Putamen (tissue), 1 donor: ENCODE measurements around the gene RPUSD4.

Experiments
- DNase-seq: peaks from one replicate; pipeline ENCODE4 v3.0.0-alpha.2; 2016; ENCODE audit warnings: low spot score

RPUSD4 gene

DNA sequence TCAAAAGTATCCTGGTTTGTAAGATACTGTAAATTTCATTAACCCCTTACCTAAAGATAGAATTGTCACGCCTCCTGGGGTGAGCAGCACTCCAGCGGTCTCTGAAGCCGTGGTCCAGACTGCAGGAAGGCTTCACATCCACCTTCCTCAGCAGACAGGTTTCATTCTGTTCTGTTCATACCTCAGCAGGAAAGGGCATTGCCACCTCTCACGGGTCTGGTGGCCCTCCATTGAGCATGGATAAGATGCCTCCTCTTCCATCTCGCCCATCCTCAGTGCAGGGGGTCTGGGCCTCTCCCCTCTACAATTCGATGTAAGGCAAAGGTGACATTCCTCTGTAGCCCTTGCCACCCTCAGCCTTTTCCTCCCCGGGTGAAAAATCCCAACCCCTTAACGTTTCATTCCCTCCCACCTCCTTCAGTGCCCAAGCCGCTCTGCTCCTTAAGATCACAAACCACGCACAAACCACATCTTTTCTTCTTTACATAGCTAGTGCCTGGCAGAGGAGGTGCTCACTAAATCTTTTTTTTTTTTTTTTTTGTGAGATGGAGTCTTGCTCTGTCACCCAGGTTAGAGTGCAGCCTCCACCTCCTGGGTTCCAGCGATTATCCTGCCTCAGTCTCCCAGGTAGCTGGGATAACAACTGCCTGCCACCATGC is 28.5 kb downstream of the RPUSD4 start:
- no peak for DNase-seq

- no peak for DNase-seq
Measured at GRCh38 chr11:126181939-126182730, 29.3 kb downstream of the RPUSD4 start.

DNA sequence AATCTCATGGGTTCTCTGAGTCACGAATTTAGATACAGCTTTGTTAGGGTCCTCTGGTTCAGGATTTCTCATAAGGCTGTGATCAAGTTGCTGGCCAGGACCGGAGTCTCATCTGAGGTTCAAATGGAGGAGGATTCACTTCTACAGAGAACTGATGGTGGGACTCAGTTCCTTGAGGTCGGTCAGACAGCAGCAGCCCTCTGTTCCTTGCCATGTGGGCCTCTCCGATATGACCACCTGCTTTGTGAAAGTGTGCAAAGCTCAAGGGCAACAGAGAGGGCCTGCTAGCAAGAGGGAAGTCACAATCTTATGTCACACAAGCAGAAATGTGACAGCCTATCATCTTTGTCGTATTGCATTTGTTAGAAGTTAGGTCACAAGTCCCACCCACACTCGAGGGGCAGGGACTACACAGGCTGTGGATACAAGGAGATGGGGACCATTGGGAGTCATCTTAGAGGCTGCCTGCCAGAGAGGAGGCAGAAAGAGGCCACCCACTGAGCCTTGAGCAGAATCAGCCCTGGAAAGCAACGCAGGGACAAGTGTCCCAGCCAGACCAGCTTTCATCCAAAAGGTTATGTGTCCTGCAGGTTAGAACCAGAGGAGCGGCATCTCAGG is 34.5 kb downstream of the RPUSD4 start:
- DNase-seq, result no peak

DNA sequence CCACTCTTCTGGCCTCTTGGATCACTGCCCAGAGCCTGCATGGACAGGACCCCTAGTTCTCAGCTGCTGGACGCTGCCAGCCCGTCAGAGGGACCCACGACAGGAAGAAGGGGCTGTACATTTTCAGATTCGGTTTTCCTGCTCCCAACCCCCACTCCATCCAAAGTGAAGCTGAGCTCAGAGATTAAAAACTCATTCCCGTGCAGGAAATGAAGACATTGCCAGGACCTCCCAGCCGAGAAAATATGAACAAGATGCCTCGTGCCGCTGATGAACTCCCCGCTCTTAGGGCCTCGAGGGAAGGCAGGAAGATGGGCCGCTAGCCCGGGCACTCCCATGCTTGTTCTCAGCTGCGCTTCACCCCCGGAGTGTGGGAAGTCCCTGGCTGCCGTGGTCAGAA is 36.1 kb downstream of the RPUSD4 start:
- DNase-seq, result no peak

DNA sequence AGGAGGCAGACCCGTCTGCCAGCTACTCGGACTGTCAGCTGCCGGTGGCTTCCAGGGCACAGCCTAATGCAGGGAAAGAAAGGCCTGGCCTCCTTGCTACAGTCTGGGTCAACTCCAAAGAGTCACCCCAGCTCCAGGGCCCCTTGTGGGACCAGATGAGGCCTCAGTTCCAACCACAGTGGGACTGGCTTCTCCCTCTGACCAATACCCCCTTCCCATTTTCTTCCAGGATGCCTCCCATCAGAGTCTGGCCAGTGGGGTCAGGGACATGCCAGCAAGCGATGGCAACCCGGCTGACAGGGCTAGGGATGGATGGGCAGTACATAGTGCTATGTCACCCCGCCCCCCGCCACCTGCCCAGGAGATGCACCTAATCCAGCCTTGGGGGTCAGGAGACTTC is 36.6 kb downstream of the RPUSD4 start:
- no peak for DNase-seq

DNA sequence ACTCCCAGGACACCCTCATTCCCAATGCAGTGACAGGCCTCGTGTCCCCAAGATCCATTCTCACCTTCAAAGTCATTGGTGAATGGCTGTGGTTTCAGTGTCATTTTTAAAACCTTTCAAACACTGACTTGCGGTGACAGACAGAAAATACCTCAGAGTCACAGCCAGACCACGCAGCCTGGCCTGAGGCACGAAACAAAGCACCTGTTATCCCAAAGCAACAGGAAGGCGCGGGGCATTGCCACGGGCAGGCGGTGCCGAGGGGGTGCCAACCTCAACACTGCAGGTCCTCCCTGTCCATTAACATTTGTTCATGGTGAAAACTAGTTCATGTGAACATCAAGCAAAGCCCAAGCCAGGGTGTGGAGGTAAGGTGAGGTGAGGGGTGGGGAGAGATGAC is 38.2 kb downstream of the RPUSD4 start:
- DNase-seq, result no peak

GRCh38 chr11:126172596-126173038 is 38.8 kb downstream of the RPUSD4 start:
- no peak for DNase-seq

- no peak for DNase-seq
Measured at GRCh38 chr11:126169291-126169690, 42.2 kb downstream of the RPUSD4 start.

- DNase-seq, result no peak
Measured at GRCh38 chr11:126167488-126167887, 44.0 kb downstream of the RPUSD4 start.

GRCh38 chr11:126166413-126166812 is 45.0 kb downstream of the RPUSD4 start:
- DNase-seq, result no peak

DNA sequence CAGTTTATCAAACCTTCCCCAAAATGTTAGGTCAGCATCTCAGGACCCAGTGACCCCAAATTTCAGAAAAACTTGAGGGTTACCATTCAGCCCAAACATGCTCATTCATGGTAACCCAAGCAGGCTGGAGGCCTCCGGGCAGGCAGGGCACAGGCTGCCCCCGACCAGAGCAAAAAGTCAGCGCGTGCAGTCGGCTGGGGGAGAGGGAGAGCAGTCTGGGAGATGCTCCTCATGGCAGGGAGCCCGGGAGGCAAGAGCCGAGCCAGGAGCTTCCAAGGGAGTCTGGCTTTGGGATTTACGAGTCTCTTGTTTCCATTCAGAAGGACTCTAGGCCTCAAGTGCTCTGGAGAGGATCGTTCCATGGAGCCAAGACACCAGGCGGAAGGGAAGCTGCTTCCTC is 45.7 kb downstream of the RPUSD4 start:
- no peak for DNase-seq

GRCh38 chr11:126165311-126165720 is 46.1 kb downstream of the RPUSD4 start:
- DNase-seq, result no peak

DNA sequence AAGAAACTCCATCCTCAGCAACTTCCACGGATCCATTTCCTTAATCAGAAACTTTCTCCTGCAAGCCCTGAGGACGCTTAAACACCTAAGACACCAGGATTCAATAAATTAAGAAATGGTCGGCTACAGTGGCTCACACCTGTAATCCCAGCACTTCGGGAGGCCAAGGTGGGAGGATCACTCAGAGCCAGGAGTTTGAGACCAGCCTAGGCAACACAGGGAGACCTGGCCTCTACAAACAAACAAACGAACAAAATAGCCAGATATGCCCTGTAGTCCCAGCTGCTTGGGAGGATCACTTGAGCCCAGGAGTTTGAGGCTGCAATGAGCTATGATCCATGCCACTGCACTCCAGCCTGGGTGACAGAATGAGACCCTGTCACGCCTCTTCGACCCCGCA is 46.7 kb downstream of the RPUSD4 start:
- no peak for DNase-seq

DNA sequence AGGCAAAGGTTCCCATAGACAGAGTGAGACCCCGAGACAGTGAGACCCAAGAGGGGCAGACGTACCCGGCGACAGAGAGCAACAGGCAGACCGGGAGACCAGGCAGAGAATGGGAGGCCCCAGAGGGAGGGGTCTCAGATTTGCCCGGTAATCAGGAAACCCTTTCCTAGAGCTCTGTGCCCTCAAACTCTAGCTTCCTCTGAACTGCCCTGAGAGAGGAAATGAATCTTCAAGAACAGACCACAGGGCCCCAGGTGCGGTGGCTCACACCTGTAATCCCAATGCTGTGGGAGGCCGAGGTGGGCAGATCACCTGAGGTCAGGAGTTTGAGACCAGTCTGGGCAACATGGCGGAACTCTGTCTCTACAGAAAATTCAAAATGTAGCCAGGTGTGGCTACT is 47.7 kb downstream of the RPUSD4 start:
- no peak for DNase-seq

- DNase-seq, result no peak
Measured at GRCh38 chr11:126163074-126163700, 48.3 kb downstream of the RPUSD4 start.

GRCh38 chr11:126162306-126163030 is 49.0 kb downstream of the RPUSD4 start:
- no peak for DNase-seq

DNA sequence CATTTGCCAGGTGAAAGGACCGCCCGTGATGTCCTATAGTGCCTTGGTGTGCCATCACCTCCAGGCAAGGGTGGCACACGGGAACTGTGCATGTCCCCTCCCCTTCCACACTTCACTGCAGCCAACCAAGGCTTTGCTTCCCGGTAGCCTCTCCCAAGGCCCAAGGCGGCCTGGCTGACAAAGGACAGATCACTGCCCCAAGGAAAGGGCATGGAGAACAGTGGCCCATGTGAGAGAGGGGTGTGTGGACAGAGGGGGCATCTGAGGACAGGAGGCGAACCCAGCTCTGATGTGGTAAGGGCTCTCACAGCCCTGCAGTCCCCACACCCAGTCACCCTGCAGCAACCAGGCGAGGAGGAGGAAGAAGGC is 50.4 kb downstream of the RPUSD4 start:
- no peak for DNase-seq

DNA sequence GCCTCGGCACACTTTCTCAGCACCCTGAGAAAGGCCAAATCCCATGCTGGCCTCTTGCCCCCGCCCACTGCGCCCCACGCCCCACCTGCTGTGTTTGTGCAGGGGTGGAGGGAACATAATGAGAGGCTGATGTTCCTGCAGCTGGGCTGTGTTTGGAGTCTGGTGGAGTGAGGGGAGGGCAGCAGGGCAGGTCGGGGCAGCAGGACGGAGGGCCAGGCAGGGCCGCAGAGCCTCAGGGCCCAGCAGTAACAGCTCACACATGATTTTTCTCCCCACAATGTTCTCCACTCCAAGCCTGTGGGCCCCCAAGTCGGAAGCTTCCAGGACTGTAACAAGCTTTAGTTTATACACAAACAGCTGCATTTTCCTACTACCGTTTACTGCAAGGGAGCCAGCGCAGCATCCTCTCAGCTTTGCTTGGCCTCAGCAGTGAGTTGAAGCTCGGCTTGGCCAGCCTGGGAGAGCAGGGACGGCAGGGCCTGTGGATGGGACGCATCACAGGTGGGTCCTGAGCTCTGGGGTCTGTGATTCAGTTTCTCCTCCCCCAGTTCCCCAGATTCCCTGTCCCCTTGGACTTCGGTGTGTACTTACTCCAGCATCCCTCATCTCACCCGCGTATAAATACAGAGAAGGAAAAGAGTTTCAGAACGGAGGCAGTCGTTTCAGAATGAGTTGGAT is 51.0 kb downstream of the RPUSD4 start:
- no peak for DNase-seq

DNA sequence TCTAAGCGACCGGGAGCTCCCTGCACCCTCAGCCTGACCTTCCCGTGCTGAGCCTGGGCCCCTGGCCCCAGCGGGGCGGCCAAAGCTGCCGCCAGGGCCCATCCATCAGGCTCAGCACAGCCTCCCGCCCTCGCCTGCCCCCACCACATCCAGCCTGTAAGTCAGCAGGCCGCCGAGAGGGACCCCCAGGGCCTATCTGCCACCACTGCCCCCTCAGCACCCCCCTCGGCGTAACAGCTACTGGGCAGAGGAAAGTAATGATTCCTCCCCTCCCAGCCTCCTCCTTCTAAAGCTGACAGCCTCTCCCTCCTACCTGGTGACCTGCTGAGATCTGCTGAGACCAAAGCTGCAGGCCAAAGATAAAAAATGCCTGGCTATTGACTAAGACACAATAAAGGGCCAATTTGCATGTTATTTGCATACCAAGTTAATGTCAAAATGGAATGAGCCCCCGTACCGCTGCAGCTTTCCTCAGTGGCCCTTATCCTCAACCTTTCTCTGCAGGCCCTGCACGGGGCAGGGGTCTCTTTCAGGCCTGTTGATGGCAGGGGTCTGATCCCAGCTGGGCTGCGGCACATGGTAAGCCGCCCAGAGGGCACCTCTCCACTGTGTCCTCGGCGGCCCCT is 51.6 kb downstream of the RPUSD4 start:
- no peak for DNase-seq

GRCh38 chr11:126158054-126158791 is 53.2 kb downstream of the RPUSD4 start:
- no peak for DNase-seq
